Thyroid gland (tissue), 4 donors: ENCODE measurements around the gene POLR2L. TPM values are rescaled to one million over a fixed set of nuclear protein-coding genes. Genes with fewer than 3 reads are reported as not detected.

ENCODE experiments used
- DNase-seq, 2 donors: peaks; one replicate each; pipeline ENCODE4 v3.0.0-alpha.2; 2019
- H3K27ac ChIP-seq, 3 donors: fragments of 200-600 bp; sonication (generic); 1 replicate in 2 of 3; 2 replicates in 1 of 3; pipeline ENCODE4 v1.5.1; 2016 to 2019; ENCODE audit warnings: mild to moderate bottlenecking in 1 of 3, moderate library complexity in 1 of 3
- H3K27me3 ChIP-seq: fragments of 200-600 bp; sonication (generic); one replicate; pipeline ENCODE4 v1.5.1; 2019
- H3K36me3 ChIP-seq, 2 donors: fragments of 200-600 bp; sonication (generic); one replicate each; pipeline ENCODE4 v1.5.1; 2016 to 2019
- H3K4me1 ChIP-seq, 2 donors: fragments of 200-600 bp; sonication (generic); one replicate each; pipeline ENCODE4 v1.5.1; 2017 to 2019
- H3K4me3 ChIP-seq, 3 donors: fragments of 200-600 bp; sonication (generic); replicated peaks in 1 of 3; 1 replicate in 2 of 3; 2 replicates in 1 of 3; pipeline ENCODE4 v1.5.1; 2016; ENCODE audit warnings: mild to moderate bottlenecking in 1 of 3
- H3K9me3 ChIP-seq: fragments of 200-600 bp; sonication (generic); one replicate; pipeline ENCODE4 v1.5.1; 2017
- POLR2A ChIP-seq, 2 donors: fragments of 450-650 bp; IDR thresholded peaks; one replicate each; pipeline ENCODE4 v1.6.1; 2017; ENCODE audit warnings: antibody characterized with exemption in 2 of 2, mild to moderate bottlenecking in 2 of 2, moderate library complexity in 1 of 2
- WGBS, 2 donors: methylation state at CpG; one replicate each; pipeline ENCODE4 v1.1.5; 2017; 5-methylcytosine and 5-hydroxymethylcytosine counted together
- intact Hi-C: fragments of 100-400 bp; cut with DNase I; formaldehyde crosslinking; loops from one replicate; pipeline ENCODE4 v1.15.1; 2023
- small RNA-seq: library from RNA; depleted of rRNA; stranded (forward); fragments of <200 nt; gene quantifications from one replicate; pipeline ENCODE3, GENCODE V24; 2016
- total RNA-seq, 4 donors: library from RNA; depleted of rRNA; stranded (reverse); fragments of >200 nt; gene quantifications; one replicate each; pipeline ENCODE4 v1.2.3, GENCODE V29; 2016
- TF ChIP-seq, protein P1 (sequence below), 6 experiments: fragments of 200-600 bp in 3 of 6; fragments of 450-650 bp in 3 of 6; sonication (generic) in 3 of 6; IDR thresholded peaks; one replicate each; pipeline ENCODE4 v1.5.1; 2016 to 2019; ENCODE audit warnings: antibody characterized with exemption in 6 of 6, mild to moderate bottlenecking in 2 of 6, inconsistent platforms in 1 of 6, moderate library complexity in 1 of 6

The POLR2L gene
- total RNA-seq, 4 donors from 2014 or later, result 17.9 to 89.2 (median 52.4) TPM

DNA sequence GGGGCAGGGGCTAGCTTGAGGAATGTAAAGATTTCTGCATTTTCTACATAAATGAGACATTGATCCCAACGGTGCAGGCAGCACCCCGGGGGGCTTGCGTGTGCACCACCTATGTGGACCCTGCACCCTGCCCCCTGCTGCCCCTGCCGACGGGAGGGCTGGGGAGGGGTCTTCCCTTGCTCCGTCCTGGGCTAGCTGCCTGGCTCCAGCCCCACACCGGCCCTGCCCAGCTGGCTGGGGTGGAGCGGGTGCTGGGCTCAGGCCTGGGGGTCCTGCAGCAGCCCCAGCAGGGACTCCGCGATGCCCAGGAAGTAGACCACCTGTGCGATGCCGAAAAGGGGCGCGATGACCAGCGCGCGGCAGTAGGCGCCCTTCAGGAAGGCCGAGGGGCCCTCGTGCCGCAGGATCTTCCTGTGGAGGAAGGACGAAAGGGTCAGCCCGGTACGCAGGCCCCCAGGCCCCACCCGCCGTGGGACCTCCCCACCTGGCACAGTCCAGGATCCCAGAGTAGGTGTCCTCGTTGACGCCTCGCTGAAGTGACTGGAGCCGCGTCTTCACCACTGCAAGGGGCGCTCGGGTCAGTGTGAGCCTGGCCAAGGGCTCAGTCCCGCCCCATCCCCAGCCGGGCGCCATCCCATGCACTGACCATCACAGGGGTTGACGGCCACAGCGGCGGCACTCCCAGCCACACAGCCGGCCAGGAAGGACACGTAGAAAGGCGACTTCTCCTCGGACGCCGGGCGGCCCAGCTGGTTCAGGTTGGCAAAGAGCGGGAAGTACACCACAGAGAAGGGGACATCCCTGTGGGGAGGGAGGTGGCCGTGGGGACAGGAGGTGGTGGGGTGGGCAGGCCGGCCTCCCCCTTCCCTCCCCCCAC is 50.4 kb downstream of the POLR2L start:
- Histone ChIP-seq H3K4me1 (peaks cover 22 to 26% of the 10 kb centered on the region in 2 donors), H3K36me3 (no peaks in the 10 kb centered on the region), H3K4me3 (no peak overlapping the region), H3K9me3 (no peaks in the 10 kb centered on the region), H3K27ac (no peak overlapping the region), H3K27me3 (no peaks in the 10 kb centered on the region)
- WGBS, 2 donors, result 95 to 96% methylated on average over 32 to 40 of the region's 49 CpGs
- intact Hi-C loops, result no loop called here
- no peak for DNase-seq
- TF ChIP-seq POLR2A (IDR thresholded peaks at IDR 0.05), result no peak

DNA sequence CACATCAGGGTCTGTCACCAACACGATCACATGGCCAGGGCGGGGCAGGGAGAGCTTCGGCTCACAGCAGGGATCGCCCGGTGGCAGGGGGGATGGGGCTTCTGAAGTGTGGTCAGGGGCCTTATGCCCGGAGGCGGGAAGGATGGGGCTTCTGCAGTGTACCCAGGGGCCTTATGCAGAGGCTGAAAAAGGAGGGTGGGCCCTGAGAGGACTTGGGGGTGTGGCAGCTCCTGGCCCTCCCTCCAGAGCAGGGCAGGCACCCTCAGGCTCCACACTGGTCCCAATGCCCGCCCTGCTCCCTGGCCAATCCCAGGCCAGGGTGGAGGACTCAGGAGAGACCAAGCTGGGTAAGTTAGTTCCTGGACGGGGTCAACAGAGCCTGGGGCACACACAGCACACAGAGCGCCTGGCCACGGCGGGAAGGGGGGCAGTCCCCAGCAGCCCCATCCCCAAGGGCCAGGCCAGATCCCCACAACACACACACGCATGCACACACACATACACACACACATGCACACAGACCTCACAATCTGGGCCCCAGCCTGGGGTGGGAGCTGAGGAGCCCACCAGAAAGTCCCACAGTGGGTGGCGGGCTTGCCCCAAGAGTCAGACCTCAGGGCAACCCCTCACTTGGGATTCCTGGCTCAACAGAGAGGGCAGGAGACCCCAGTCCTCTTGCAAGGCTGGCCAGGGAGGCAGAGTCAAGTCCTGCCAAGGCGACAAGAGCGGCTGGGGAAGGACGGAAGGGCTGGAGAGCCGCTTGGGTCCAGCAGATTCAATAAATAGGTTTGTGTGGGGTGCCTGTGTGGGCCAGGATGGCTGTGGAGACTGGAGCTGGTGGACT is 51.4 kb downstream of the POLR2L start:
- TF ChIP-seq POLR2A (IDR thresholded peaks at IDR 0.05), result no peak
- TF ChIP-seq, protein P1, sequence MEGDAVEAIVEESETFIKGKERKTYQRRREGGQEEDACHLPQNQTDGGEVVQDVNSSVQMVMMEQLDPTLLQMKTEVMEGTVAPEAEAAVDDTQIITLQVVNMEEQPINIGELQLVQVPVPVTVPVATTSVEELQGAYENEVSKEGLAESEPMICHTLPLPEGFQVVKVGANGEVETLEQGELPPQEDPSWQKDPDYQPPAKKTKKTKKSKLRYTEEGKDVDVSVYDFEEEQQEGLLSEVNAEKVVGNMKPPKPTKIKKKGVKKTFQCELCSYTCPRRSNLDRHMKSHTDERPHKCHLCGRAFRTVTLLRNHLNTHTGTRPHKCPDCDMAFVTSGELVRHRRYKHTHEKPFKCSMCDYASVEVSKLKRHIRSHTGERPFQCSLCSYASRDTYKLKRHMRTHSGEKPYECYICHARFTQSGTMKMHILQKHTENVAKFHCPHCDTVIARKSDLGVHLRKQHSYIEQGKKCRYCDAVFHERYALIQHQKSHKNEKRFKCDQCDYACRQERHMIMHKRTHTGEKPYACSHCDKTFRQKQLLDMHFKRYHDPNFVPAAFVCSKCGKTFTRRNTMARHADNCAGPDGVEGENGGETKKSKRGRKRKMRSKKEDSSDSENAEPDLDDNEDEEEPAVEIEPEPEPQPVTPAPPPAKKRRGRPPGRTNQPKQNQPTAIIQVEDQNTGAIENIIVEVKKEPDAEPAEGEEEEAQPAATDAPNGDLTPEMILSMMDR (IDR thresholded peaks at IDR 0.05), result no peak
- H3K27me3 ChIP-seq, result no peaks in the 10 kb centered on the region
- H3K27ac ChIP-seq, result no peak overlapping the region
- no peaks in the 10 kb centered on the region for H3K9me3 ChIP-seq
- intact Hi-C loops, result no loop called here
- H3K4me3 ChIP-seq, result no peak overlapping the region
- no peak for DNase-seq
- peaks cover 13 to 19% of the 10 kb centered on the region in 2 donors for H3K4me1 ChIP-seq
- 55 to 74% methylated on average over 7 to 13 of the region's 18 CpGs for WGBS, 2 donors
- no peaks in the 10 kb centered on the region for H3K36me3 ChIP-seq

DNA sequence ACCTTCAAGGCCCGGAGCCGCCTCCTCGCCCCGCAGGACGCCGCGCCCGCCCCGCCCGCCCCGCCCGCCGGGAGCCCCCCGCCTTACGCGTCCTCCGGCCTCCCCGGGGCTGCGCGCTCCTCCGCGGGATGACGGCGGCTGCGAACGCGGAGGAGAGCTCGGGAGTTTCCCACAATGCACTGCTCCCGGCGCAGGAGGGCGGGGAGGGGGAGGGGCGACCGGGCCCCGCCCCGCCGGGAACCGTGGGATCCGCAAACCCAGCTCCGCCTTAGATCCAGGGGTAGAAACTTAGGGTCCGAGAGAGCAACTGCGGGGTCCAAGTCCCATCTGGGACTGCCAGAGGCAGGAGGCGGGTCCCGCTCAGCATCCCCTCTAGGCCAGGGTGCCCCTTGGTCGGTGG is 52.4 kb downstream of the POLR2L start, which contains the start of gene CEND1:
Gene CEND1 (minus strand): TSS at position 148 of the 400 bp plus-strand sequence. CDS start 1,514 bp downstream, outside the sequence.
- Histone ChIP-seq H3K9me3 (no peaks in the 10 kb centered on the region), H3K4me1 (peaks cover 3 to 9% of the 10 kb centered on the region in 2 donors), H3K27ac (no peak within 1 kb of the TSS), H3K4me3 (no peak within 1 kb of the TSS), H3K36me3 (no peaks in the 10 kb centered on the region), H3K27me3 (no peaks in the 10 kb centered on the region)
- TF ChIP-seq, protein P1 (IDR thresholded peaks at IDR 0.05), result no peak
- no peak for TF ChIP-seq POLR2A (IDR thresholded peaks at IDR 0.05)
- DNase-seq, result no peak
- 12% methylated on average over 5 of the region's 44 CpGs; no CpG with 5 or more reads in 1 of the 2 donors for WGBS, 2 donors
- intact Hi-C loops, result no loop called here

Small RNA genes lying within 50 kb of the gene (small RNA-seq; reads per million reads assigned to genes)
- not detected for gene SNORA52

Other genes starting within 250 kb of the POLR2L start
- gene IRF7, start 226.6 kb downstream of the POLR2L start, total RNA-seq, result 10 to 100 TPM; 15.4 to 42.4 (median 29.1) TPM
- not detected for gene CDHR5, start 217.6 kb downstream of the POLR2L start, total RNA-seq
- gene SCT, start 215.3 kb downstream of the POLR2L start, total RNA-seq, result not detected
- gene DRD4, start 205.3 kb downstream of the POLR2L start, total RNA-seq, result under 1 TPM in 2 of 4 donors, not detected in 2; 0.88 to 0.89 TPM
- 100 to 1,000 TPM in 1 of 4 donors, 10 to 100 TPM in 3; 61.8 to 103 (median 87.6) TPM for gene DEAF1, start 147.3 kb downstream of the POLR2L start, total RNA-seq
- 100 to 1,000 TPM in 1 of 4 donors, 10 to 100 TPM in 3; 57.3 to 103 (median 67.7) TPM for gene TMEM80, start 146.7 kb downstream of the POLR2L start, total RNA-seq
- gene EPS8L2, start 136.3 kb downstream of the POLR2L start, total RNA-seq, result 100 to 1,000 TPM; 185 to 259 (median 195) TPM
- gene TALDO1, start 95.1 kb downstream of the POLR2L start, total RNA-seq, result 100 to 1,000 TPM; 300 to 965 (median 558) TPM
- 10 to 100 TPM; 27.4 to 47.6 (median 35.5) TPM for gene GATD1, start 65.0 kb downstream of the POLR2L start, total RNA-seq
- gene CEND1, start 52.4 kb downstream of the POLR2L start, total RNA-seq, result under 1 TPM in 2 of 4 donors, not detected in 2; 0.44 to 0.45 TPM
- 10 to 100 TPM in 1 of 4 donors, 1 to 10 TPM in 3; 5.1 to 13.1 (median 7.8) TPM for gene SLC25A22, start 44.2 kb downstream of the POLR2L start, total RNA-seq
- 10 to 100 TPM; 11.9 to 33.2 (median 16.1) TPM for gene PIDD1, start 37.3 kb downstream of the POLR2L start, total RNA-seq
- 100 to 1,000 TPM; 172 to 526 (median 290) TPM for gene RPLP2, start 32.6 kb downstream of the POLR2L start, total RNA-seq
- 10 to 100 TPM; 35.8 to 95.0 (median 57.6) TPM for gene PNPLA2, start 23.6 kb downstream of the POLR2L start, total RNA-seq
- gene CRACR2B, start 14.6 kb downstream of the POLR2L start, total RNA-seq, result 10 to 100 TPM in 2 of 4 donors, 1 to 10 TPM in 2; 4.1 to 21.2 (median 12.3) TPM
- gene CD151, start 9.6 kb downstream of the POLR2L start, total RNA-seq, result 100 to 1,000 TPM; 135 to 326 (median 298) TPM
- 100 to 1,000 TPM in 2 of 4 donors, 10 to 100 TPM in 2; 86.1 to 127 (median 107) TPM for gene TSPAN4, start 323 bp upstream of the POLR2L start, total RNA-seq
- 100 to 1,000 TPM in 2 of 4 donors, 10 to 100 TPM in 2; 75.0 to 144 (median 93.8) TPM for gene CHID1, start 68.3 kb upstream of the POLR2L start, total RNA-seq
- gene AP2A2, start 83.3 kb upstream of the POLR2L start, total RNA-seq, result 10 to 100 TPM; 37.2 to 67.3 (median 54.1) TPM
- gene MUC6, start 194.2 kb upstream of the POLR2L start, total RNA-seq, result not detected
- gene MUC2, start 232.3 kb upstream of the POLR2L start, total RNA-seq, result not detected